ENCODE data around the gene HNMT.

DNA sequence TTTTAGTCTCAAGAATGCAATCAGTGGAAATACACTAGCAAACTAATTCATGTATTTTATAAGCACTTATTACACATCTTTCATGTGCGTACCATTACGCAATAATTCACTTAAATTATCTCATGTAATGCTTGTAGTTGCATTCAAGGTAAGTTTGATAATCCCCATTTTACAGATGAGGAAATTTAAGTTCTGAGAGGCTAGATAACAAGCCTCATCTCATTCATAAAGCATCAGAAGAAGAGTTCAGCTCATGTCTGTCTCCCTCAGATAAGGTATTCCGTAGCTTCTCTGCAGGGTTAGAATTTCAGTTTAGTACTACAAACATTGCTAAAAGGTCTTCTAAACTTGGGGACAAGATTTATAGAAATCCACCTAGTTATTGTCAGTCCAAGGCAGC lies 47.8 kb downstream of the HNMT start:
- TF ChIP-seq CTCF (IDR thresholded peaks at IDR 0.05) (no peak), POLR2A (IDR thresholded peaks at IDR 0.05) (no peak)
